Mesendoderm (in vitro differentiated cells): ENCODE results near the gene DBET. TPM values are rescaled to one million over a fixed set of nuclear protein-coding genes. Genes with fewer than 3 reads are reported as not detected.
"Not testable (repeated sequence)": the region's sequence is repeated elsewhere in the genome, so short reads cannot be mapped to it uniquely, and the experiment has no call there.

Source experiments
- DNase-seq: peaks from one replicate; pipeline ENCODE4 v3.0.0; 2013
- H2AK5ac ChIP-seq: 2 replicates; pipeline ENCODE4 v1.6.1; 2013; ENCODE audit warnings: low read length, inconsistent platforms
- H2BK120ac ChIP-seq: 2 replicates; pipeline ENCODE4 v1.6.1; 2013; ENCODE audit warnings: low read depth, mild to moderate bottlenecking, low read length, moderate library complexity, mixed read lengths
- H2BK15ac ChIP-seq: replicated peaks from 2 replicates; pipeline ENCODE4 v1.6.1; 2013; ENCODE audit warnings: low read depth, mild to moderate bottlenecking, moderate library complexity
- H2BK5ac ChIP-seq: 2 replicates; pipeline ENCODE4 v1.6.1; 2013; ENCODE audit warnings: low read length, inconsistent platforms
- H3K18ac ChIP-seq: 2 replicates; pipeline ENCODE4 v1.6.1; 2013; ENCODE audit warnings: mild to moderate bottlenecking, low read length, mixed read lengths
- H3K23ac ChIP-seq: one replicate; pipeline ENCODE4 v1.6.1; 2013; ENCODE audit warnings: low read length
- H3K27ac ChIP-seq: 2 replicates; pipeline ENCODE4 v1.5.1; 2013; ENCODE audit warnings: low read depth, mild to moderate bottlenecking, inconsistent platforms, low read length, moderate library complexity
- H3K27me3 ChIP-seq: 2 replicates; pipeline ENCODE4 v1.6.1; 2013; ENCODE audit warnings: low read length, control low read depth, mild to moderate bottlenecking, inconsistent platforms; ENCODE audit not compliant: insufficient read depth, poor library complexity
- H3K36me3 ChIP-seq: 2 replicates; pipeline ENCODE4 v1.6.1; 2013; ENCODE audit warnings: low read length, inconsistent platforms; ENCODE audit not compliant: control insufficient read depth, insufficient read depth
- H3K4ac ChIP-seq: one replicate; pipeline ENCODE4 v1.6.1; 2013; ENCODE audit warnings: low read depth, mild to moderate bottlenecking, low read length, moderate library complexity
- H3K4me1 ChIP-seq: 2 replicates; pipeline ENCODE4 v1.6.1; 2013; ENCODE audit warnings: low read depth, low read length, inconsistent platforms; ENCODE audit not compliant: control insufficient read depth
- H3K4me2 ChIP-seq: 2 replicates; pipeline ENCODE4 v1.6.1; 2013; ENCODE audit warnings: low read length
- H3K4me3 ChIP-seq: 2 replicates; pipeline ENCODE4 v1.5.1; 2013; ENCODE audit warnings: mild to moderate bottlenecking, low read length
- H3K56ac ChIP-seq: one replicate; pipeline ENCODE4 v1.6.1; 2013; ENCODE audit warnings: low read length
- H3K79me1 ChIP-seq: 2 replicates; pipeline ENCODE4 v1.6.1; 2013; ENCODE audit warnings: low read length, inconsistent platforms
- H3K79me2 ChIP-seq: 2 replicates; pipeline ENCODE4 v1.6.1; 2013; ENCODE audit warnings: mild to moderate bottlenecking, low read length; ENCODE audit not compliant: control insufficient read depth, insufficient read depth
- H3K9ac ChIP-seq: 2 replicates; pipeline ENCODE4 v1.6.1; 2013; ENCODE audit warnings: low read length, inconsistent platforms
- H4K5ac ChIP-seq: one replicate; pipeline ENCODE4 v1.6.1; 2013; ENCODE audit warnings: low read length
- H4K8ac ChIP-seq: one replicate; pipeline ENCODE4 v1.6.1; 2013; ENCODE audit warnings: low read depth, mild to moderate bottlenecking, control low read depth, low read length, moderate library complexity
- WGBS: extraction: QIAGEN DNeasy Blood & Tissue Kit; methylation state at CpG from one replicate; pipeline ENCODE4 v1.1.7; 2013; ENCODE audit warnings: low lambda C conversion rate, missing lambda C conversion rate; ENCODE audit not compliant: insufficient coverage; ENCODE audit errors: extremely low coverage; 5-methylcytosine and 5-hydroxymethylcytosine counted together
- small RNA-seq: library from polyadenylated mRNA; stranded (forward); fragments of <200 nt; extraction: miRNeasy Mini kit (QIAGEN cat#:217004); gene quantifications from one replicate; pipeline ENCODE3, GENCODE V24; 2013; ENCODE audit not compliant: insufficient read depth

DBET gene

GRCh38 chr4:190112879-190113278, 48.6 kb downstream of the DBET start:
- not testable (repeated sequence) for H4K8ac ChIP-seq, H3K4me2 ChIP-seq, H2BK120ac ChIP-seq, H2BK15ac ChIP-seq, H3K4ac ChIP-seq, H3K56ac ChIP-seq, DNase-seq, H3K4me1 ChIP-seq, H3K18ac ChIP-seq, H2BK5ac ChIP-seq, H3K27ac ChIP-seq, H3K9ac ChIP-seq, H4K5ac ChIP-seq, H3K79me2 ChIP-seq, H3K27me3 ChIP-seq, H3K36me3 ChIP-seq, H3K4me3 ChIP-seq, H3K79me1 ChIP-seq, H2AK5ac ChIP-seq, H3K23ac ChIP-seq
- no CpG with 5 or more reads among the region's 3 CpGs for WGBS

- not testable (repeated sequence) for H3K4ac ChIP-seq, H3K18ac ChIP-seq, H2BK120ac ChIP-seq, H4K8ac ChIP-seq, H4K5ac ChIP-seq, H3K4me2 ChIP-seq, H3K27ac ChIP-seq, H3K4me1 ChIP-seq, DNase-seq, H2BK5ac ChIP-seq, H3K9ac ChIP-seq, H2AK5ac ChIP-seq, H3K27me3 ChIP-seq, H3K23ac ChIP-seq, H3K36me3 ChIP-seq, H3K79me1 ChIP-seq, H2BK15ac ChIP-seq, H3K79me2 ChIP-seq, H3K56ac ChIP-seq, H3K4me3 ChIP-seq
- no CpG with 5 or more reads among the region's 3 CpGs for WGBS
Measured at GRCh38 chr4:190114991-190115390, 50.7 kb downstream of the DBET start.

Small RNA genes lying within 50 kb of the gene (small RNA-seq; reads per million reads assigned to genes)
- gene RNA5SP174 (not detected), gene RNA5SP175 (not detected)
